GM18867 (cell line): Measurements from ENCODE around the gene HOXA10.

Source experiments
- ATAC-seq: cut with Tn5 transposase; IDR thresholded peaks from one replicate; pipeline ENCODE4 v1.9.1; 2021; ENCODE audit warnings: mild to moderate bottlenecking, moderate library complexity; ENCODE audit not compliant: unreplicated experiment

Gene HOXA10

DNA sequence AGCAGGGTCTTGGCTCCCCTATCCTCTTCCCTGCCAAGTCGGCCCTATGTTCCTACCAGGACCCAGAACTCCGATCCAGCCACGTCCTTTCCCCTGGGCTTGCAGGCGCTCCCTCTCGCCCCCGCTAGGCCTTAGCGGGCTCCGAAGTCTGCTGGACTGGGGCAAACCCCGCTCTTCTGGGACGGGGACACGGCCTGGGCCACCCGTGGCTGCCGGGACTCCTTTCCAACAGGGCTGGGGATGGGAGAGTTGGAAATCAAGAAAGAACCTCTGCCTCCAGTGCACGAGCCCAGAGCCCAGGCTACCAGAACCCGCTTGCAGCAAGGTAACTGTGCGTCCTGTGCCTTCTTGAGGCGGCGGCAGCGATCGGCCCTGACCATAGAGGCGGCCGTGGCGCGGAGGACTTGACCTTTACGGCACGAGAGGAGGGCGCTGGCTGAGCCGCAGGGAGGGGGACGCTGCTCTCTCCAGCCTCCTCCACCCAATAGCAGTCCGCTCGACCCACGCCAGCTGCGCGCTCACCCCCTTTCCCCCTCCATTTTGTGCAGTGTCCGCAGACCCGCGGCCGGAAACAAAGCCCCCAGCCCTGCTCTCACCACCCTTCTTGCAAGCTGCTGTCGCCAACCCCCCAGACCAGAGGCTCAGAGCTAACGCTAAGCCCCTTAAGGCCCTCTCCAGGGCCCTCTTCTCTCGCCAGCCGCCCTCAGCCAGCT lies 17.9 kb upstream of the HOXA10 start:
- ATAC-seq: no peak

GRCh38 chr7:27191161-27191731 lies 17.1 kb upstream of the HOXA10 start:
- ATAC-seq: no peak

- ATAC-seq: no peak
These were observed 16.1 kb upstream of the HOXA10 start for GRCh38 chr7:27189997-27190748.

DNA sequence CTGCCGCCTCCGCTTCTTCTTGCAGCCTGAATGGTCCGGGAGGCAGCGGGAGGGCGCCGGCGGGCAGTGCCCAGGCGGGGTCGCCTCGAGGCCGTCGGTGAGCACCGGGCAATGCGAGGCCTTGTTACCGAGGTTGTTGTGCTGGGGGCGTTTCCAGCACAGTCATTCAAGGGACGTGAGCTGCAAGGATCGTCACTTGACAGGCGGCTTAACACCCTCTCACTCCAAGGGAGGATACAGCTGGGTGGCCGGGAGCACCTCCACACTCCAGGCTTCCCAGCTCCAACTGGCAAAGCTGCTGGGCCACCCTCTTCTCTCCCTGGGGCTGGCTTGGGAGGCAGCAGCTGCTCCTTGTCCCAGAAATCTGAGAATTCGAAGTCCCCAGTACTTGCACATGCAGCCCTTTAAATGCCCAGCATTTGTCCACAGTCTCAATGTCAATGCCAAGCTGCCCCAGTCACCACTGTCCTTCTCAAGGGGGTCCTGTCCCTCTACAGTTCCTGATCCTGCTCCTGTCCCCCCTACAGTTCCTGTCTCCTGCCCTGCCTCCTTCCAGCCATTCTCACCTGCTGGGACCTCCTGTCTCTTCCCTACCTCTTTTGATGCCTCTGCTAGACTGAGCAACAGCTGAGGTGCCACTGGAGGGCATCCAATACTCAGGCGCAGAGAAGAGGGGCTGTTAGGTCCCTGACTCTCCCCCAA lies 15.3 kb upstream of the HOXA10 start:
- ATAC-seq: no peak

DNA sequence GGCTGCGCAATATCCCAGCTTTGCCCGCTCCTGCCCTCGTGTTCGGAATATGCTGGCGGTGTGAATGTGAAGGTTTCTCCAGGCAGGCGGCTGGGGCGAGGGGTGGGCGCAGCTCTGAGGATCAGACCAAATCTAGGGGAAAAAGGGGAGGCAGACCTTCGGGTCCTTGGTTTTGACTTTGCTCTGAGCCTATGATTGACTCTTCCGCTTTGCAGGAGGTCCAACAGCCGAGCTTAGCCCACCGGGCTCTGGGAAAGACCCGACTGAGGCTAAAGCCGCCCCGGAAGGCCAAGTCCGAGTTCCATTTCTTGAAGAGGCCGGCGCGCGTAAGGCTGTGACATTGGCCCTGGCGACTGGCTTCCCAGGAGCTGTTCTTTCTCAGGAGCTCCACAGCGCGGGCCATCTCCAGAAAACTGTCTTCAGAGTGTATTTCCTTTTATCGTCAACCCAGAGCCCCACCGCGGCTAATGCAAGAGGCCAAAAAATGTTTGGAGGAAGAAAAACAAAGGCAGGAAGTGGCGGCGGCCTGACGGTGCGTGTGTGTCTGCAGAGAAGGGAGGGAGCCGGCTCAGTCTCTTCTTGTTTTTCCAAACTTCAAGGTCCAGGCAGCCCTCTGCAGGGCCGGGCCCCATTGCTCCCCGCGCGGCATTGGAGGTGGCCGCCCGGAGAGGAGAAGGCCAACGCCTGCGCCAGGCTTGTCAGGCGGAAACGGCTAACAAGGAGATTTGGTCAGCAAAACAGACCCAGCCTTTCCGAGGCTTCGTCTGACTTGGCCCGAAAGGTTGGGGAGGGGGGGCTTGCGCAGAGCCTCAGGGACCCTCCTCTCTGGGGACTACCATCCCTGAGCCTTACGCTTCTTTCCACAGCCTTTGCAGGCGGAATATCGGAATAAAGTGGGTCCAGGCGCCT lies 14.5 kb upstream of the HOXA10 start:
- no peak for ATAC-seq

DNA sequence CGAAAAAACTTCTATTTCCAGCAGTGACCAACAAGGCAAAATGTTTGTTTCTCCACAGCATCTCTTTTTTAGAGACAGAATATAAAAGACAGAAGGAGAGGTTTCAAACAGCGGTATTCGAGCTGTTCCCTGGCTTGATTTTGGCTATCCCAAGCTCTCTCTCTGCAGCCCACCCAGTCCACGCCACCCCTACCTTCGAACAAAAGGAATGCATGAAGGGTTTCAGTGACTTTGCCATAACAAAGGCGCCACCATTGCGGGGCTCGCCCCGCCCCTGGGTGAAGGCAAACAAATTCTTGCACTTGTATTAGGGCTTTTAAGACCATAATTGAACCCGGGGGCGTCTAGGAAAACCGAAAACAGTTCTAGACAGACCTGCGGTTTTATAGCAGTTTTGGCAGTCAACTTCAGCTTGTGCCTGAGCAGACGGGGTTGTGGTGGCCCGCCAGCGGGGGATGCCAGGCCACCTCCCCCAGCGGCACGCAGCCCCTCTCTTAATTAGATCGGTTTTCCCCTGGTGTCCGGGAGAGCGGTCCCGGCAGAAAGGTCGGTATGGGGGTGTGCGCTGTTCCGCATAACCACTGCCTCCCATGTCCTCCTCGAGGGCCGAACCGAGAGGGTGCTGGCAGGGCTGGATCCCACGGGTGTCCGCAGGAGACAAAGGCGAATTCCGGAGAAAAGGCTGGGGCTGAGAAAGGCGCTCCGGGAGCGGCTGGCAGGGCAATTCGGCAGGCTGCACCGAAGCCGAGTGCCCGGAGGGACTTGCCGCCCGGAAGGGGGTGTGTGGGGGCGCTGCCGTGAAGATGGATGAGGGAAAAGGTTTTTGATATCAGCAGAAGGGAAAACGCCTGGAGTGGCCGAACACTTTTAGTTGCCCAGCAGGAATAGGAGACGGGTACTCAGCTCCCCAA lies 13.6 kb upstream of the HOXA10 start:
- no peak for ATAC-seq

- no peak for ATAC-seq
These were observed 12.8 kb upstream of the HOXA10 start for GRCh38 chr7:27186668-27187474.

- ATAC-seq: no peak
These were observed 11.9 kb upstream of the HOXA10 start for GRCh38 chr7:27185854-27186667.

DNA sequence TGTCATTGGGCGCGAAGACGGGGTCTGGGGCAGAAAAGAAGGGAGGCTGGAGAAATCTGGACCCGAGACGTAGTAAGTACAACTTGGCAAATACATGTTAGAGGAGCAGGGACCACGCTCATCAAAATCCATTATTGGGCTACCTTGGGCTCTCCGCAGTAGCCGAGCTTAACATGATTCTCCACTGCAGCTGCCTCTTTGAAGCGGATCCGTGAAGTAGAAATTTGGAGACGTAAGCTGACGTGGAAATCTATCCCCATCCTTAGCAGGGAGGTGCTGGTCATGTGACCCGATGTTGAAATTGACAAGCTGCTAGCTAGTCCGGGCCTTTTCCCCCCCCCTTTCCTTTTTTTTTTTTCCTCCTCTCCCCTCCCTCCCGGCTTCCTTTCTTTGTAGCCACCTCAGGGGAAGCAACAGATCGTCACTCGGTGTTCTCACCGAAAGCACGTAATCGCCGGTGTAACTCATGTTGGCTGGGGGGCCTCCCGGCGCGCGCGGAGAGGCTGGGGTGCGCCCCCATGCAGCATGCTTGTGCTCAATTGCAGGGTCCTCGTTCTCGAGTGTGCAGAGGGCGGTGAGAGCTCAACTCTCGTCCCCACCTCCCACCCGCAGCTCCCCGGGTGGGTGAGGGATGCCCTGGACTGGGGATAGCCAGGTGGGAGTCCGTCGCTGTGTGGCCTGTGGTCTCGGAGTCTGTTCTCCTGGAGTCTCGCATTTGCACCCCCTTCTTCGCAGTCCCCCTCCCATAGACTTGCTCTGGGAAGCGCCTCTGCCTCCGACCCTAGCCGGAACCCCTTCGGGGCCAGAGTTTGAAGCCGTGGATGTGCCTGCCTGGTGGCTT lies 11.1 kb upstream of the HOXA10 start, which contains the start of gene HOXA11:
HOXA11 (minus strand) TSS at position 220 of the 841 bp plus-strand sequence; CDS start at position 132, 88 bp downstream.
- no peak for ATAC-seq

- ATAC-seq: peak; percentile 55
These were observed 10.4 kb upstream of the HOXA10 start for GRCh38 chr7:27184337-27185012.

DNA sequence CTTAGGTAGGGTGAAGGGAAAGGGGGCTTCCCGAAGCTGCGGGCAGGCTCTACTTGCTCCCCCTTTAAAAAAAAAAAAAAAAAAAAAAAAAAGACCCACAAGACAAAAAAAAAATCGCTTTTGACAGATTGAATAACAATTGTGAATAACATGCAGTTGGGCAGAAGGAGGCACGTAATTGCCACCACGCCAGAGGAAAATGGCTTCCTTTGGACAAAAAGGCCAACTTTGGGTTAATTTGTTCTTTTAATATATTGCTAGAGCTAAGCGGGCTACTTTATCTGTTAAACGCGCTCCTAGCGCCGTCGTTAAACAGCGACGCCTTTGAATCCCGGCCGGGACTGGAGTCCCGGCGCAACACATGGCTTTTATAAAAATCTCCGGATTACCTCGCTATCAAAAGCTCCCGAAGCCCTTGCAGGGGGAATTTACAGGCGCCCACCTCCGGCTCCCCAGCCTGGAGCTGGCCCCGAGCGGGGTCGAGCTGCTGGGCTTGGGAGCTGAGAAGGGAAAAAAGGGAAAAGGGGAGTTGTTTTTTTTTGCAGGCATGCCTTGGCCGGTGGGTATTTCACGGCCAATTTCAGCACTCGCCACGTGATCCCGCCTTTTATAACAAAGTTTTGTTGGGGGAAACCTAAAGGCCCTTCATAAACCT lies 9.7 kb upstream of the HOXA10 start:
- ATAC-seq: no peak

- ATAC-seq: no peak
These were observed 9.0 kb upstream of the HOXA10 start for GRCh38 chr7:27182861-27183681.

GRCh38 chr7:27182285-27182841 lies 8.2 kb upstream of the HOXA10 start:
- no peak for ATAC-seq

DNA sequence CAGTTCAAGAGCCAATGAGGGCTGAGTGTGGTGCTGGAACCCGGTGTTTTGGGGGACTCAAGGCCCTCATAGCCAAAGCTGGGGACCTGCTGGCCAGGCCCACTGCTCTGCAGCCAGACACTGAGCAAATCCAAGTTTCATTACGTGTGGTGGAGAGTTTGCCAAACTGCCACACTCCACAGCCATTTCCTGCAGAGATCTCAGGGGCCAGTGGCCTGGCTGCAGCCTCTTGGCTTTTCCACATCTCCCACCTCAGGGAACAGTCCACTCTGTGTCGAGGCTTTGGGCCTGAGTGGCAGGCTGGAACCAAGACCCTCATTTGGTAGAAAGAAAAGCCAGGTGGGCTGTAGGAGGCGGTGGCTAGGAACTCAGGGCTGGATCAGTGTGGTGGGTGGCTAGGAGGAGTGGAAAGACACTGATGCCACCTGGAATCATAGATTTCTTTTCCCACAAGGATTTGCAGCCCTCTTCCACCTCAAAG lies 7.7 kb upstream of the HOXA10 start:
- ATAC-seq: no peak
